Measurements from ENCODE around the gene DAP.
"Not testable (repeated sequence)": the region's sequence is repeated elsewhere in the genome, so short reads cannot be mapped to it uniquely, and the experiment has no call there.

Gene DAP, protein sequence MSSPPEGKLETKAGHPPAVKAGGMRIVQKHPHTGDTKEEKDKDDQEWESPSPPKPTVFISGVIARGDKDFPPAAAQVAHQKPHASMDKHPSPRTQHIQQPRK

DNA sequence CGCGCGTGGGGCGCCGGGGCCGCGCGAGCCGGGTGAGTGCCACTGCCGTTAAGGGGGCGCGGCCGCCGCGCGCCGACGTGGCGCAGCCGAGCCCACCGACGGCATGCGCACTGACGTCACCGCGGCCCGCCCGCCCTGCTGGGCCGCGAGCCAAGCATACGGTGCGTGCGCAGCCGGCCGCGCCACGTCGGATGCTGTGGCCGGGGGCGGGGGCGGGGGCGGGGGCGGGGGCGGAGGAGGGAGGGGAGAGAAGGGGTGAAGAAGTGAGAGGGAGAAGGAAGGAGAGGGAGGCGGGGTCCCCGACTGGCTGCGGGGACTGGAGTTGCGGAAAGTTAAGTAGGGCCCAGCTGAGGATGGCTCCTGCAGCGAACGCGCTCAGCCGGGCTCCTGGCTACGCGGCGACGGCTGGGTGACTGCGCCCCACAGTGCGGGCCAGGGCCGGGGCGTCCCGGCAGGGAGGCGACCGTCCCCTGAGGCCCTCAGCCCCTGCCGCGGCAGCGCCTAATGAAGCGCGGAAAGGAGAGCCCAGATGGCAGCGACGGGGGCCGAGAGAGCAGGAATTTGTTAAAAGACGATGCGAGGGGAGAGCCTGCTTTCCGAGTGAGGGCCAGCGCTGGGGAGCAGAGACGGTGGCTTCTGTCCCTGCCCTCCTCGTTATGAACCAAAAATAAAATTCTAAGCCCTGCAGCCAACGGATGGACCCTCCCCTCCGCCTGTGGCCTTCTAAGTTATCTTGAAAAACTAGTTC lies at the start of gene DAP:
Gene DAP (minus strand): TSS at position 50 of the 748 bp plus-strand sequence. CDS start 166 bp downstream, outside the sequence.
- DNase-seq: peak; percentile 89

DNA sequence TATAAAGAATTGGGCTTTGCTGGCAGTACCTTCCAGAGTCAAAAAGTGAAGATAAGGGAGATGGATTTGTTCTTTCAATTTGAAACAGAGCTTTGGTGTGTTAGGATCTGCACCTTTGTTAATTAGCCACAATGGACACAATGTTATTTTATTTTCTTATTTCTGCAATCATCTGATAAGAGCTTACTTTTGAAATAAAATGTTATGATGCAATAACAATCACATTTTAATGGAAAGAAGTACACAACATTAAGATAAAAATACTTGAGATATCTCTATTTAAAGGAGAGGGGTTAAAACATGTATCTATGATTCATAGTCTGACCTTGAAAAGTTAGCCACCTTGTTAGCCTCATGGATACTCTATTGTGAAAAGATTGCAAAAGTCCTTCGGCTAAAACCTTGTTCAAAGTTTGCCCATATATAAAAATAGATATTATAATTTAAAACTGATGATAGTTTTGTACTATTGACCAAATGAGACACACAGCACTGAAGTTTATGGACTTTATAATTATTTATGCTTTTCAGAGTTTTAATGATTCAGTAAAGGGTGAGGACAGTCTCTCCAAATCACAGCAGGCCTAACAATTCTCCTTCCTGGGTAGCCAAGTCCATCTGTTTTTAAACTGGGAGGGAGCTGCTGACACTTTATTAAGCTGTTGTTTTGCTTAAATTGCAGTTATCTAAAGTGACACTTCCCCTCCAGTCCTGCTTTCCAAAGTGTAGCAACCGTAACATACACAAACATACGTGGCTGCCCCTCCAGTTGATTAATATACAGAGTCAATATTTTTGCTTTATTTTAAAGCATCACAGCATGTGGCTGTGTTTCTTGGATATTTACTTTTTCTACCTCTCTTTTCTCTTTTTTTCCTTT lies 47.6 kb upstream of the DAP start:
- no peak for DNase-seq

DNA sequence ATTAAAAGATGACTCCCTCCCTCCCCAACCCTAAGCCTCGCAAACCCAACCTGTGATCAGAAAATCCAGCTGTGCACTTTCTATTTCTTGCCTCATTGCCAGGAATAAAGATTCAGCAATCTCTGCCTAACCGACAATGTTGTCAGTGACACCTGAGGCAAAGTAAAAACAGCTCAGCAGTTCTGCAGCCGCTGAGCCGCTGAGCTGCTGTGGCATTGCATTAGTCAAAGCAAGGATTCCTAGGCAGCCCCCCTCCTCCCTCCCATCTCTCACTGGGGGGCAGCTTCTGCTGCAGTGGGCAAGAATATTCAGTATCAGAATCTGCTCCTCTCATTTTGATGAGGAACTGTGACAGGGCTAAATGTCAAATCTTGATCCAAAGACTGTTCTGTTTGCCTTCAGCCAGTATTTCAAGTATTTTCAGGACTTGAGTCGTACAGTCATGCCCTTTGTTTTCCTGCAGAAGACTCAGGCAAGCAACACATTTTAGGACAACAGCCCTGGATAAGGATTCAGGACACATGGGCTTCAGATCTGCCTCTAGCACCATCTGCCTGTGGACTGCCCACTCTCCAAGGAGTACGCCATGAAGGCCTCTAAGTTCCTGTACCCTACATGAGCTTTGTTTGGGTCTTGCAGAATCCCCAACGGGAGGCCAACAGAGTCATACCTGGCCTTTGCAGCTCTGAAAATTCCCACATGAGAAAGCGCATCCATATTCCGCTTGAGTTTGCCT lies 41.1 kb upstream of the DAP start:
- DNase-seq: no peak

DNA sequence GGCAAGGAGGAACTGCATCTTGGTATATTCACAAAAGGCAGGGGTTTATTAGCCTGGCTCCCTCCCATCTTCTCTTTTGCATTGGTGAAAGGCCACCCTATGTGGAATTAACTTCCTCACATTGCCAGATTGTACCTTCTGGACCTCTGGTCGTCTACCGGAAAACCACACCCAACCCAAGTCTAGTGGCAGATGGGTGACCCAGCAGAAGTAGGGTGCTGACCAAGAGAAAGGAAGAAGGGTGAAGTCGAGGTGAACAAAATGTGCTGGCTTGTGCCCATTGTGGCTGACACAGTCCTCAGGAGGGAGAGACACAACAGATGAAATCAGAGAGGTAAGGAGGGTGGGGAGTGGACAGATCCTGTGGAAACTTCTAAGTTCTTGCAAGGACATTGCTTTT lies 39.8 kb upstream of the DAP start:
- no peak for DNase-seq

DNA sequence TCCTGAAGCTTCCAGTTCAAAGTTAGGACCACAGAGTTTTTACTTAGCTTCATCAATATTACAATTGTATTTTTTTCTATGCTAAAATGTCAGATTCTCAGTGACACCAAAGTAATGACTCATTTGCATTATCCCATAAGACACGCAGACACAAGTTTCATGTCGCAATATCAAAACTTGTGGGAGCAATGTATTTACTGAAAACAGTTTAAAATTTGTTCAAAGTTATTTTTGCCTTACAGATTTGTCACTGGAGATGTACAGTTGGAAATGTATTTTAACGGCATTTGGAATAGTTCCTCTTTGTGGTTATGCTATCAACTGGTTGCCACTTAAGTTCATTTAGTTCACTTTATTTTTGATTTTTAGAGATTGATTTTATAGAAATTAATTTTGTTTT lies 36.2 kb upstream of the DAP start:
- DNase-seq: no peak

DNA sequence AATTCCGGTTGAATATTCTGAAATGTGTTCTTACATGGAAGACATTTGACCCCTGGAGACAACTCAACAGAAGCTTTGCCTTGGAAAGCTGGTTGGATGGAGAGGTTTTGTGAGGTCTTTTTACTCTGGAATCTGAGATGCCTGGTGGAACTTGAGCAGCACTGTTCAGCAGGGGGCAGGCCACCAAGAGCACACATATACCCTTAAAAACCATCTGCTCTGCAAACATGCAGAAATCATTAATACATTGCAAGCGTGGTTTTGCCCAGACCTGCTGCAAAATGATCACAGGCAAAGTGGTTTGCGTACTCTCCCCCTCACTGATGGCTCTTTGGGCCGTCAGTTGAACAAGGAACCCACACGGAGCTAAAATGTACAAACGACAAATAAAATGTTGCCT lies 32.8 kb upstream of the DAP start:
- no peak for DNase-seq

DNA sequence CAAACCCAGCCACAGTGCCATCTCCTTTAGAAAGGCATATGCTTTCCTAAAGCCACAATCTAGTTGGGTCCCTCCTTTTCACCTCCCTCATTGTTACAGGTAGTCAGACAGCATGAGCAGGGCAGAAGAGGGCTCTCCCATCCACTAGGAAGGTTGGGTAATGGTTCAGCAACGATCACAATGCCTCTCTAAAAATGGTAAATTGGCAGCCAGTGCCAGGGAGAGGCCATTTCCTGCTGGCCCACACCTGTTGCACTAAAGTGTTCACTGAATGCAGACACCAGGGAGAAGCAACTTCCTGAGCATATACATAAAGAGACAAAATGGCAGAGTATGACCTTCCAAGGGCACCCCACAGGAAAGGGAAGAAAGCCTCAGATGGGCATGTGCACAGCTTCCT lies 31.3 kb upstream of the DAP start:
- no peak for DNase-seq

DNA sequence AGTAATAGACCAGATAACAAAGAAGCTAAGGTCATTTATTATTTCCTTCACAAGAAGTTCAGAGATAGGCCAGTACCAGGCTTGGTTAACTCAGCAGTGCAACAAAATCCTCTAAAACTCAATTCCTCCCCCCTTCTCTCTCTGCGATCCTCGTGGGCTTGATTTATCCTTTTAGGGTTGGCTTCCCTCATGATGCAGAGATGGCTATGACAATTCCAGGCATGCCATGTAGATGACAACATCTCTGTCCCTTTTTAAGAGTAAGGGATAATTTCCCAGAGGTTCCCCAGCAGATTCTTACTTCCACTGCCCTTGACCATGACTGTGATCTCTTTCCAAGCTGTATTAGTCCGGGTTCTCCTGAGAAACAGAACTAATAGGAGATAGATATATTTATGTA lies 28.7 kb upstream of the DAP start:
- no peak for DNase-seq

DNA sequence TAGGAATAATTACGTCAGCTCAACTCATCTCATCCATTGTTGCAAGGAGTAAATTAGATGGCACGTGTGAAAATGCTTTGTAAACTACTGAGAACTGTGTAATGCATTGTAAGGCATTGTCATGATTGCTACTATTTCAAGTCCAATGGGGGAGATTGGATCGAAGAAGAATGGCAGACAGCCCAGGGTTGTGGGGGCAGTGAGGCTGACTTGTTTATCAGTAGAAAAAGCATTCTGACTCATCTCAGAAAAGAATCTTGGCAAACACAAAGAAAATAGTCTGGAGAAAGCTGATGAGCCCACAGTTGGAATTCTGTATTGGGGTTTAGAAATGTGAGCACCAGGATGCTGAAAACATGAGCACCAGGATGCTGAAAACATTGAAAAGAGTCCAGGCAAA lies 28.0 kb upstream of the DAP start:
- DNase-seq: no peak

DNA sequence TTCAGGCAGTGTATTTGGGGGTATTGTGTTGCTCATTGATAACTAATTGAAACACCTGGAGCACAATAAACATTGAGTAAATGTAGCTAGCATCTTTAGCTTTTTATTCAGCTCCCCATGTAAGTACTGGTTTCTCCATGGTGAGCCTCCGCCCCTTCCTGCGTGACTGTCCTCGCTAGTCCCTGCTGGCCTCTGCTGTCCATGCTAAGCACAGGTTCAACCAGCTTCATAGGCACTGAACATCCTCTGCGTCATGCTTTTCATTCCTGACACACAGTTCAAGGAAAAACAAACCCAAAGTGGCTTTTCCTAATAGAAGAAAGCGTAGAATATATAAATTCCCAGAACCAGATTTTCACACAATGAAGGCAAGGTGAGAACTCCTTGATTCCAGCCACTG lies 27.3 kb upstream of the DAP start:
- no peak for DNase-seq

DNA sequence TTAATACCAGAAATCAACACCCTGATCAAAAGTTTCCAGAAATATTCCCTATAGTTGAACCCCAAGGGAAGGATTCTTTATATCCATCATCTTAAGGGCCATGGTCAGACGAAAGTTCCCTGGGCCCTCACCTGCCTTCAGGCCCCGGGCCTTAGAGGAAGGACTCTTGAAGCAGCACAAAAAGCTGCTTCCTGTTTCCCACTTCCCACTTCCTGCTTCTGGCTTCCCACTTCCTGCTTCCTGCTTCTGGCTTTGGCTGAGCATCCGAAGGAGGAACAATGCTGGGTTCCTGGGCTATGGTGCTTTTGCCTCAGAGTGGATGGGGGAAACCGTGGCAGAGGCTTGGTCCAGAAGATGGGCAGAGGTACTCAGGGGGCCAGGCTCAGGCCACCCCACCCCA lies 25.8 kb upstream of the DAP start:
- no peak for DNase-seq

DNA sequence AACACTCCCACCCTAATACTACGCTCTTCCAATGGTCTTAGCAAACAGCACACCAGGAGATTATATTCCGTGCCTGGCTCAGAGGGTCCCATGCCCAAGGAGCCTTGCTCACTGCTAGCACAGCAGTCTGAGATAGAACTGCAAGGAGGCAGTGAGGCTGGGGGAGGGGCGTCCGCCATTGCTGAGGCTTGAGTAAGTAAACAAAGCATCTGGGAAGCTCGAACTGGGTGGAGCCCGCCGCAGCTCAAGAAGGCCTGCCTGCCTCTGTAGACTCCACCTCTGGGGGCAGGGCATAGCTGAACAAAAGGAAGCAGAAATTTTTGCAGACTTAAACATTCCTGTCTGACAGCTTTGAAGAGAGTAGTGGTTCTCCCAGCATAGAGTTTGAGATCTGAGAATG lies 19.2 kb upstream of the DAP start:
- DNase-seq: not testable (repeated sequence)

DNA sequence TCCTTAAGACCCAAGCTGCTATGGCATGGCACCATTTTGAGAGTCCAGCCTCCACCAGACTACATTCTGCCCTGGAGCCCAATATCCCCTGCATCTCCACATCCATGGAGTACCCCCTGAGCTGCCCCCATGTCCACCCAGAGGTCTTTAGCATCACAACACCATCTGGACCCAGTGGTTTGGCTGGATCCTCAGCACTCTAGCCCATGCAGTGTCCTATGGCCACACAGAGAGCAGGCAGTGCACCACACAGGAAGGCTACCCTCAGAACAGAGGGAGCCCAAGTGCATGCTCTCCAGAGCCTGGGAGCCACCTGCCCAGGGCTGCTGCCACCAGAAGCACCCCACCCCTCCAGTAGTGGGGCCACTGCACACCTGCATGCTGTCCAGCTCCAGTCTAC lies 18.6 kb upstream of the DAP start:
- no peak for DNase-seq

DNA sequence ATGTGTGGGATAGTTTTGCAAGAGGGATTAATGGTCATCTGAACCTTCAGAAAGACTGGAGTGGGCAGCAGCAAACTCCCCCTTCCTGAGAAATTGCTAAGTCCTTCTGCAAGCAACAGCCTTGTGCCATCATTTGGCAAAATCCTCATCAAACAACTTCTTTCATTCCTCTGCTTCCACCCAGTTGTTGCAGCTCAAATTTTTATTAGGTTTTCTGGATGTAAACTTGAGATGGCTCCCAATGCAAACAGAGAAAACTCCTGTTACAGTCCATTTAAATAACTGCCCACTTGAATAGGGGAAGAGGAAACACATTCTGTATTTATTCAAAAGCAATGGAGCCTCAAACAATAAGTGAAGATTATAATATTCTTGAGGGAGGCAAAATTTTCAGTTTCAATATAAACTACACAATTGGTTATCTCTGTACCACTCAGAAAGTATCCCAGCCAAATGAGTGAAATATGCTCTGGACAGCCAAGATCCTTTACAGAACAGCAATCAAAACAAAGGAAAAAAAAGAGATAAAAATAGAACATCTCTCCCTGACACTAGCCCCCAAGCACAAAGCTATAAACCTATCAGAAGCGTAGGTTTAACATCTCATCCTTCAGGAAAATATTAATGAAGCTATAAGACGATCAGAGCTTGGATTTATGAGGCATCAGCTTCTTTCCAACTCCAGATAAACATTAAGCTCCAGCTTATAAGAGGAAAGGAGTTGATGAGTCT lies 17.3 kb upstream of the DAP start:
- no peak for DNase-seq

DNA sequence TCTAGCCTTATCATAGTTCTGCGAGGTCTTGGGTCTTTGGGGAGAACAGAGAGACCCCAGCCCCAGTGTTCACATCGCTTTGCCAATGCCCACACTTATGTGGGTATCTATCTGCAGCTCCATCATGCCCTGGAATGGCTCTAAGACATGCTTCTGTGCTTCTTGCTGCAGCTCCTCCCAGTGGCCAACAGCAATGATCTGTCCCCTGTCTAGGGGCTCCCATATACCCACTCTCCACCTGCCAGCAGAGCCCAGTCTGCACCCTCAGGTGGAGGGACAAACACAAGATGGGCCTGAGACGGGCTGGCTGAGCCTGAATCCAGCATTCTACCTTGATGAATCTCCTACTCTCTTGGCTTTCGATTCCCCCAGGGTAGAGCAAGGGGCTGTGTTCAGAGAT lies 14.6 kb upstream of the DAP start:
- DNase-seq: no peak

DNA sequence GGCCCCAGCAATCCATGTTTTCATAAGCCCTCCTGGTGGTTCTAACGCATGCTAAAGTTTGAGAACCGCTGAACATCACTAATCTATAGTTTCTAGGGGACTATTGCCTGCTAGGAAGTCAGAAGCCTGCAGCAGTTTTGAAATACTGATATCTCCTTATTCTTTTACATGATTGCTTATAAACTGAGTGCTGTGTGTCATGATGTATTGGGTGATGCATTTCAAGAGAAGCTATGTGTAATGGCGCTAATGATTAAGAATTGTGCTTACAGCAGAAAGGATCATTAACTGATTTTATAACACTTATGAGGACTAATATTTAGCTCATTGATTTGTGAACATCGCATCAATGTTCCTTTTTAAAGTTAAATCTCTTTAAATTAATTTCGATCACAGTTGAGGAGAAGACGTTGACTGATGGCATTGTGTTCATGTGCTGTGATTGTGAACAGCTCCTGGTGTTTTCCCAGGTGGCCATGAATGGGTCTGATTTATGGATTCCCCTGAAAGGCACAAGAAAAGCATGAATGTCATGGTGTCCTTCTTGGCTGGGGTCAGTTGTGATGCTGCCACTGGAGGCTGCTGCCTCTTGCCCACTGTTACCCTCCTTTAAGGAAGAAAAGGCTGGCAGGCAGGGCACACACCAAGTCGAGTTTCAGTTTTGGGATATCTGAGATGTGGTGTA lies 12.0 kb upstream of the DAP start:
- DNase-seq: no peak

DNA sequence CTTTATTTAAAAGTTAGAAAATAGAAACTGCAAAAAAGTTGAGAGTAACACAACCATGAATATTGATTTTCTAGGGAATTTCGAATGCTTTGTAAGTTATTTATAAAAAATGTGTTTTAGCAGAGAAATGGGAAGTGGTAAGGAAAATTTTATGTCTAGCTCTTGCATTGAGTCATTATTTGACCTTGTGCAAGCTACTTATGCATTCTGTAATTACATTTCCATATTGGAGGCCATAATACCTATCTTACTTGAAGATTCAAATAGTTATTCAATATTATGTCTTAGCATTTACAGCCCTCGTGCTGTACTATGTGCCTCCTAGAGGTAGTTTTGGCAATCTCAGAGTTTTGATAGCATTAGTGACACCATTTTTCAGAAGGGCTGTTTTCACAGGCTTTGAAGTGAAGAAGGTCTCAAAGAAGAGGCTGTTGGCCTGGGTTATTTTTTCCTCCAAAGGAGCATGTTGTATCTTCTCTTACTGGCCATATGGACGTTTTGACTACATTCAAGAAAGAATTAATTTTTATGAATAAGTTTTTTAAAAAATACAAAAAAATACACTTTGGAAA lies 7.4 kb upstream of the DAP start:
- no peak for DNase-seq

DNA sequence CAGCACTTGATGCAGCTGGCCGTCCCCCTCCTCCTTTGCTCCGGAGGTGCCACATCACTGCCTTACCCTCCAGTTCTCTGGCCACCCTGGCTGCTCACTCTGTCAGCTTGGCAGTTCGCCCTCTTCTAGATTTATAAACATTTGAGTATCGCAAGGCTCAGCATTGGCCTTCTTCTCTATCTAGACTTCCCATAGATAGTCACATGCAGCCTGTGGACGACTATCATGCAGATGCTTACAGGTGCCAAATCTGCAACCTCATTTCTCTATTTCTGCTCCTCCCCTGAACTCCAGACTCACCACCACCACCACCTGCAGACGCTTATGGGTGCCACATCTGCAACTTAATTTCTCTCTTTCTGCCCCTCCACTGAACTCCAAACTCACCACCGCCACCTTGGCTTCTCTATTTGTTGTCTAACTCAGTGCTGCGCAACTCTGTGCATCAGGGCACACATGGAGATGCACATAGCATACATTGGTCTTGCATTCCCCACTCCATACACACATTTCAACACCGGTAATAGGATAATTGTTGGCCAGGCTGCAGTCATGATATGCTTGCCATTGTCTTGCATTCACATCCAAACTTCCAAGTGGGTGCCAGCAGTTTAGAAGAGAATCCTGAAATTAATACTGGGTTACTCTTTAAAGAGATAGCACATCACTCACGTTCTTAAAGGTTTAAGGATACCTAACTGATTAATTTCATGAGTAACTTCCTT lies 1.9 kb upstream of the DAP start:
- DNase-seq: no peak

DNA sequence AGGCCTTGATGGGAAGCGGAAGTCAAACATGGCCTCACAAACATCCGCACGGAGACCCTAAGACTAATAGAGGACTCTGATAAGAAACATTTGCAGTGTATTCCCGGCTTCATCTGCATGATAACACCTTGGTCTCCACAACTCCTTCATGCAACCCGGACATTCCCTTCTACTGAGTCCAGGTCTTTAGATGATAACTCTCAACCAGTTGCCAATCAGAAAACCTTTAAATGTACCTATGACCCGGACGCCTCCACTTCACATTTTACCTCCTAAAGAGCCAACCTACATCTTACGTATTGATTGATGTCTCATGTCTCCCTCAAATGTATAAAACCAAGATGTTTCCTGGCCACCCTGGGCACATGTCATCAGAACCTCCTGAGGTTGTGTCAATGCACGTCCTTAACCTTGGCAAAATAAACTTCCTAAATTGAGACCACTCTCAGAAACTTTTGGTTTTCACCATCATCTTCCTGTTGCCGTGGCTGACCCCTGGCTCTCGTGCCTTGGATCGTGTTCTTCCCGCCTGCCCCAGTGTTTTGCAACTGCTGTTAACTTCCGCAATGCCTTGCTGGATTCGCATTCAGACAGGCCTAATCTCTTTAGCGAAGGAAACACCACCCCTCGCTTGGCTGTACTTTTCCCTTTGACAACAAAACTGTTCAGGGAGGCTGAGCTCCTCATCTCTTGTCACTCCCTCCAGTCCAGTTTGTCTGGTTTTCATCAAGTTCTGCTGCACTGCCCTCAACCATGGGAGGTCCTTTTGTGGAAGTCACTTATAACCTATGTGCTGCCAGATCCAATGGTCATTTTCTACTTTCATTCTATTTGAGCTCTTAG lies 1.1 kb upstream of the DAP start:
- DNase-seq: no peak

DNA sequence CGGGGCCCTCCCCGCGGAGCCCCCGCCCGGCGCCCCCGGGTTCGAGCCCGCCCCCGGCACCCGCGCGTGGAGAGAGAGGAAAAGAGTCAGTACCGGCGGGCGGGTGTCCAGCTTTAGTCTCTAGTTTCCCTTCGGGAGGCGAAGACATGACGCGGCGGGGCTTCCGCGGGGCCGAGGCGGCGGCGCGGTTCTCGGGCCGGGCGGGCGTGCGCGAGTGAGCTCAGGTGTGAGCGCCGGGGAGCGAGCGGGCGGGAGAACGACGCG lies 181 bp downstream of the DAP start:
- DNase-seq: no peak

Data from stimulated activated CD4-positive, alpha-beta T cell treated with anti-CD3 and anti-CD28 coated beads, Interleukin-4, amount 100 ng/mL, for 1 hour (primary cell).